WTC11 (cell line): ENCODE results near the gene GPRC5C. TPM values are rescaled to one million over a fixed set of nuclear protein-coding genes. Genes with fewer than 3 reads are reported as not detected.

Experiments
- ATAC-seq: fragments of 200-7000 bp; cut with Tn5 transposase; 2 replicates; pipeline ENCODE4 v1.10.0; 2021; ENCODE audit warnings: mild to moderate bottlenecking, moderate library complexity
- CTCF ChIA-PET: fragments of 300-600 bp; sonication (Branson Sonifier 250); formaldehyde crosslinking; loops from one replicate; lab custom pipeline; 2021; ENCODE audit warnings: antibody characterized with exemption; lab: Charles Lee
- POLR2A ChIA-PET: fragments of 350-600 bp; sonication (Branson Sonifier 250); formaldehyde crosslinking; loops from one replicate; lab custom pipeline; 2021; ENCODE audit warnings: antibody characterized with exemption; lab: Charles Lee
- DNase-seq: peaks from one replicate; pipeline ENCODE4 v3.0.0; 2021; ENCODE audit warnings: low spot score
- H3K27ac Mint-ChIP-seq: 2 replicates; pipeline ENCODE4 v1.8.0; 2021; ENCODE audit warnings: mixed read lengths
- H3K27me3 Mint-ChIP-seq: 2 replicates; pipeline ENCODE4 v1.8.0; 2021; ENCODE audit warnings: low read depth, mild to moderate bottlenecking, moderate library complexity, mixed read lengths
- H3K36me3 Mint-ChIP-seq: 2 replicates; pipeline ENCODE4 v1.8.0; 2021; ENCODE audit warnings: mixed read lengths
- H3K4me1 Mint-ChIP-seq: 2 replicates; pipeline ENCODE4 v1.8.0; 2022; ENCODE audit warnings: mixed read lengths
- H3K4me3 Mint-ChIP-seq: 2 replicates; pipeline ENCODE4 v1.8.0; 2021; ENCODE audit warnings: mild to moderate bottlenecking, moderate library complexity, mixed read lengths
- H3K9me3 Mint-ChIP-seq: 2 replicates; pipeline ENCODE4 v1.8.0; 2021; ENCODE audit warnings: mixed read lengths
- CBFB ChIP-seq: sonication (generic); formaldehyde crosslinking; IDR thresholded peaks from 2 replicates; pipeline ENCODE4 v1.8.1; 2022; ENCODE audit warnings: mild to moderate bottlenecking, low read depth, missing genetic modification reagents
- CREB1 ChIP-seq: sonication (generic); formaldehyde crosslinking; IDR thresholded peaks from 2 replicates; pipeline ENCODE4 v1.8.0; 2023; ENCODE audit warnings: mild to moderate bottlenecking, missing genetic modification reagents
- CTCF ChIP-seq: fragments of 200-600 bp; IDR thresholded peaks from 2 replicates; pipeline ENCODE4 v1.8.0; 2022; ENCODE audit warnings: antibody characterized with exemption
- E2F5 ChIP-seq: sonication (generic); formaldehyde crosslinking; IDR thresholded peaks from 2 replicates; pipeline ENCODE4 v1.8.1; 2022; ENCODE audit warnings: mild to moderate bottlenecking, moderate library complexity, missing genetic modification reagents
- ESRRA ChIP-seq: sonication (generic); formaldehyde crosslinking; IDR thresholded peaks from 2 replicates; pipeline ENCODE4 v1.8.1; 2022; ENCODE audit warnings: mild to moderate bottlenecking, missing genetic modification reagents, borderline replicate concordance
- GABPB1 ChIP-seq: sonication (generic); formaldehyde crosslinking; IDR thresholded peaks from 2 replicates; pipeline ENCODE4 v1.8.1; 2023; ENCODE audit warnings: mild to moderate bottlenecking, missing genetic modification reagents
- HMGA2 ChIP-seq: fragments of 250-450 bp; sonication (Bioruptor Pico); IDR thresholded peaks from 2 replicates; pipeline ENCODE4 v1.4.0; 2021; ENCODE audit warnings: mild to moderate bottlenecking, moderate library complexity
- IRF2 ChIP-seq: sonication (generic); formaldehyde crosslinking; IDR thresholded peaks from 2 replicates; pipeline ENCODE4 v1.8.0; 2022; ENCODE audit warnings: low read depth, missing genetic modification reagents, borderline replicate concordance
- MYBL2 ChIP-seq: sonication (generic); formaldehyde crosslinking; IDR thresholded peaks from 2 replicates; pipeline ENCODE4 v1.8.1; 2023; ENCODE audit warnings: mild to moderate bottlenecking, moderate library complexity, missing genetic modification reagents
- SMAD4 ChIP-seq: sonication (generic); formaldehyde crosslinking; IDR thresholded peaks from 2 replicates; pipeline ENCODE4 v1.8.0; 2022; ENCODE audit warnings: mild to moderate bottlenecking, missing genetic modification reagents
- SP1 ChIP-seq: sonication (generic); formaldehyde crosslinking; conservative IDR thresholded peaks from 2 replicates; pipeline ENCODE4 v1.8.1; 2022; ENCODE audit warnings: missing genetic modification reagents
- STAT6 ChIP-seq: sonication (generic); formaldehyde crosslinking; conservative IDR thresholded peaks from 2 replicates; pipeline ENCODE4 v1.8.1; 2023; ENCODE audit warnings: mild to moderate bottlenecking, low read depth, missing genetic modification reagents, moderate library complexity
- TCF7 ChIP-seq: sonication (generic); formaldehyde crosslinking; IDR thresholded peaks from 2 replicates; pipeline ENCODE4 v1.8.0; 2022; ENCODE audit warnings: mild to moderate bottlenecking, low read depth, missing genetic modification reagents, moderate library complexity
- TEAD1 ChIP-seq: sonication (generic); formaldehyde crosslinking; IDR thresholded peaks from 2 replicates; pipeline ENCODE4 v1.8.0; 2022; ENCODE audit warnings: mild to moderate bottlenecking, missing genetic modification reagents
- TEAD4 ChIP-seq: sonication (generic); formaldehyde crosslinking; IDR thresholded peaks from 2 replicates; pipeline ENCODE4 v1.8.0; 2022; ENCODE audit warnings: mild to moderate bottlenecking, missing genetic modification reagents
- ZNF121 ChIP-seq: sonication (generic); formaldehyde crosslinking; IDR thresholded peaks from 2 replicates; pipeline ENCODE4 v1.8.0; 2023; ENCODE audit warnings: missing genetic modification reagents
- ZNF232 ChIP-seq: sonication (generic); formaldehyde crosslinking; IDR thresholded peaks from 2 replicates; pipeline ENCODE4 v1.8.0; 2022; ENCODE audit warnings: mild to moderate bottlenecking, missing genetic modification reagents
- ZNF317 ChIP-seq: sonication (generic); formaldehyde crosslinking; IDR thresholded peaks from 2 replicates; pipeline ENCODE4 v1.8.1; 2023; ENCODE audit warnings: low read depth, mild to moderate bottlenecking, moderate library complexity, missing genetic modification reagents, borderline replicate concordance
- total RNA-seq: library from RNA; stranded (reverse); gene quantifications from 3 replicates; pipeline ENCODE4 v1.2.3, GENCODE V29; 2021
- TF ChIP-seq, protein P1 (sequence below): sonication (generic); formaldehyde crosslinking; IDR thresholded peaks from 2 replicates; pipeline ENCODE4 v1.8.1; 2023; ENCODE audit warnings: mild to moderate bottlenecking, missing genetic modification reagents, borderline replicate concordance
- TF ChIP-seq, protein P2 (sequence below): sonication (generic); formaldehyde crosslinking; IDR thresholded peaks from 2 replicates; pipeline ENCODE4 v1.8.1; 2023; ENCODE audit warnings: mild to moderate bottlenecking, missing genetic modification reagents, moderate library complexity
- TF ChIP-seq, protein P3 (sequence below): sonication (generic); formaldehyde crosslinking; IDR thresholded peaks from 2 replicates; pipeline ENCODE4 v1.8.1; 2022; ENCODE audit warnings: low read depth, mild to moderate bottlenecking, moderate library complexity, missing genetic modification reagents, borderline replicate concordance

The GPRC5C gene
- total RNA-seq, 1 experiment from 2014 or later: 19.6 TPM

GRCh38 chr17:74414510-74414909 is 17.4 kb upstream of the GPRC5C start:
- no peaks in the 10 kb centered on the region; the same call in 1 of the 2 replicates for H3K27me3 Mint-ChIP-seq
- no peak overlapping the region for H3K27ac Mint-ChIP-seq
- H3K9me3 Mint-ChIP-seq: peaks cover 7% of the 10 kb centered on the region
- 0 out of 2 replicates have a peak, but pooled peaks cover 5% of the 10 kb centered on the region for H3K36me3 Mint-ChIP-seq
- CTCF ChIA-PET: no interaction called here
- 0 out of 2 replicates have a peak, but pooled peaks cover 4% of the 10 kb centered on the region for H3K4me1 Mint-ChIP-seq
- H3K4me3 Mint-ChIP-seq: no peak overlapping the region
- POLR2A ChIA-PET: no interaction called here
- ATAC-seq (no peak), DNase-seq (no peak)
- TF ChIP-seq SP1 (CRISPR knock-in tag) (no peak), ZNF121 (CRISPR knock-in tag) (no peak)

GRCh38 chr17:74415608-74416396 is 16.1 kb upstream of the GPRC5C start:
- no peak for ATAC-seq
- TF ChIP-seq TEAD1 (CRISPR knock-in tag) (no peak), HMGA2 (CRISPR knock-in tag) (no peak), SMAD4 (CRISPR knock-in tag) (no peak), ZNF232 (no peak), TEAD4 (CRISPR knock-in tag) (no peak), GABPB1 (CRISPR knock-in tag) (no peak), ZNF317 (no peak), ESRRA (CRISPR knock-in tag) (no peak), STAT6 (CRISPR knock-in tag) (no peak), E2F5 (CRISPR knock-in tag) (no peak), IRF2 (CRISPR knock-in tag) (no peak), MYBL2 (CRISPR knock-in tag) (no peak), CTCF (no peak), CREB1 (no peak), CBFB (CRISPR knock-in tag) (no peak), TCF7 (no peak)
- TF ChIP-seq, protein P1, sequence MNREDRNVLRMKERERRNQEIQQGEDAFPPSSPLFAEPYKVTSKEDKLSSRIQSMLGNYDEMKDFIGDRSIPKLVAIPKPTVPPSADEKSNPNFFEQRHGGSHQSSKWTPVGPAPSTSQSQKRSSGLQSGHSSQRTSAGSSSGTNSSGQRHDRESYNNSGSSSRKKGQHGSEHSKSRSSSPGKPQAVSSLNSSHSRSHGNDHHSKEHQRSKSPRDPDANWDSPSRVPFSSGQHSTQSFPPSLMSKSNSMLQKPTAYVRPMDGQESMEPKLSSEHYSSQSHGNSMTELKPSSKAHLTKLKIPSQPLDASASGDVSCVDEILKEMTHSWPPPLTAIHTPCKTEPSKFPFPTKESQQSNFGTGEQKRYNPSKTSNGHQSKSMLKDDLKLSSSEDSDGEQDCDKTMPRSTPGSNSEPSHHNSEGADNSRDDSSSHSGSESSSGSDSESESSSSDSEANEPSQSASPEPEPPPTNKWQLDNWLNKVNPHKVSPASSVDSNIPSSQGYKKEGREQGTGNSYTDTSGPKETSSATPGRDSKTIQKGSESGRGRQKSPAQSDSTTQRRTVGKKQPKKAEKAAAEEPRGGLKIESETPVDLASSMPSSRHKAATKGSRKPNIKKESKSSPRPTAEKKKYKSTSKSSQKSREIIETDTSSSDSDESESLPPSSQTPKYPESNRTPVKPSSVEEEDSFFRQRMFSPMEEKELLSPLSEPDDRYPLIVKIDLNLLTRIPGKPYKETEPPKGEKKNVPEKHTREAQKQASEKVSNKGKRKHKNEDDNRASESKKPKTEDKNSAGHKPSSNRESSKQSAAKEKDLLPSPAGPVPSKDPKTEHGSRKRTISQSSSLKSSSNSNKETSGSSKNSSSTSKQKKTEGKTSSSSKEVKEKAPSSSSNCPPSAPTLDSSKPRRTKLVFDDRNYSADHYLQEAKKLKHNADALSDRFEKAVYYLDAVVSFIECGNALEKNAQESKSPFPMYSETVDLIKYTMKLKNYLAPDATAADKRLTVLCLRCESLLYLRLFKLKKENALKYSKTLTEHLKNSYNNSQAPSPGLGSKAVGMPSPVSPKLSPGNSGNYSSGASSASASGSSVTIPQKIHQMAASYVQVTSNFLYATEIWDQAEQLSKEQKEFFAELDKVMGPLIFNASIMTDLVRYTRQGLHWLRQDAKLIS: no peak
- TF ChIP-seq, protein P2, sequence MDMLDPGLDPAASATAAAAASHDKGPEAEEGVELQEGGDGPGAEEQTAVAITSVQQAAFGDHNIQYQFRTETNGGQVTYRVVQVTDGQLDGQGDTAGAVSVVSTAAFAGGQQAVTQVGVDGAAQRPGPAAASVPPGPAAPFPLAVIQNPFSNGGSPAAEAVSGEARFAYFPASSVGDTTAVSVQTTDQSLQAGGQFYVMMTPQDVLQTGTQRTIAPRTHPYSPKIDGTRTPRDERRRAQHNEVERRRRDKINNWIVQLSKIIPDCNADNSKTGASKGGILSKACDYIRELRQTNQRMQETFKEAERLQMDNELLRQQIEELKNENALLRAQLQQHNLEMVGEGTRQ (CRISPR knock-in tag): no peak
- TF ChIP-seq, protein P3, sequence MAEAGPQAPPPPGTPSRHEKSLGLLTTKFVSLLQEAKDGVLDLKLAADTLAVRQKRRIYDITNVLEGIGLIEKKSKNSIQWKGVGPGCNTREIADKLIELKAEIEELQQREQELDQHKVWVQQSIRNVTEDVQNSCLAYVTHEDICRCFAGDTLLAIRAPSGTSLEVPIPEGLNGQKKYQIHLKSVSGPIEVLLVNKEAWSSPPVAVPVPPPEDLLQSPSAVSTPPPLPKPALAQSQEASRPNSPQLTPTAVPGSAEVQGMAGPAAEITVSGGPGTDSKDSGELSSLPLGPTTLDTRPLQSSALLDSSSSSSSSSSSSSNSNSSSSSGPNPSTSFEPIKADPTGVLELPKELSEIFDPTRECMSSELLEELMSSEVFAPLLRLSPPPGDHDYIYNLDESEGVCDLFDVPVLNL (CRISPR knock-in tag): no peak
- TF ChIP-seq, all 79 proteins: peak for 0
- H3K27ac Mint-ChIP-seq: no peak overlapping the region
- no peaks in the 10 kb centered on the region; the same call in 1 of the 2 replicates for H3K27me3 Mint-ChIP-seq
- H3K36me3 Mint-ChIP-seq: 0 out of 2 replicates have a peak, but pooled peaks cover under 1% of the 10 kb centered on the region
- H3K9me3 Mint-ChIP-seq: peaks cover 1% of the 10 kb centered on the region
- CTCF ChIA-PET: interaction anchor here (0.9 to 1.8 kb wide), 3 partner anchors 22 to 48 kb away, joined by 3 to 5 read pairs (median 5); no protein-coding TSS in a partner anchor
- no peak for DNase-seq
- H3K4me1 Mint-ChIP-seq: peaks cover 6% of the 10 kb centered on the region; the same call in 1 of the 2 replicates
- no peak overlapping the region for H3K4me3 Mint-ChIP-seq
- POLR2A ChIA-PET: no interaction called here
